Fibroblast of villous mesenchyme (primary cell): ENCODE measurements around the gene NECTIN4. TPM values are rescaled to one million over a fixed set of nuclear protein-coding genes. Genes with fewer than 3 reads are reported as not detected.

ENCODE experiments used
- DNase-seq: peaks from one replicate; pipeline ENCODE4 v3.0.0-alpha.2; 2010; ENCODE audit warnings: low read depth
- H3K4me3 ChIP-seq: 2 replicates; pipeline ENCODE4 v1.5.1; 2011; ENCODE audit warnings: low read depth, mild to moderate bottlenecking, low read length
- total RNA-seq: library from RNA; depleted of rRNA; stranded (reverse); fragments of >200 nt; gene quantifications from 2 replicates; pipeline ENCODE4 v1.2.3, GENCODE V29; 2012
- TF ChIP-seq, protein P1 (sequence below): IDR thresholded peaks from 2 replicates; pipeline ENCODE4 v1.5.1; 2012; ENCODE audit warnings: low read depth, mild to moderate bottlenecking, low read length; ENCODE audit not compliant: insufficient read depth

NECTIN4 gene
- total RNA-seq, 1 donor: 2.6 TPM

DNA sequence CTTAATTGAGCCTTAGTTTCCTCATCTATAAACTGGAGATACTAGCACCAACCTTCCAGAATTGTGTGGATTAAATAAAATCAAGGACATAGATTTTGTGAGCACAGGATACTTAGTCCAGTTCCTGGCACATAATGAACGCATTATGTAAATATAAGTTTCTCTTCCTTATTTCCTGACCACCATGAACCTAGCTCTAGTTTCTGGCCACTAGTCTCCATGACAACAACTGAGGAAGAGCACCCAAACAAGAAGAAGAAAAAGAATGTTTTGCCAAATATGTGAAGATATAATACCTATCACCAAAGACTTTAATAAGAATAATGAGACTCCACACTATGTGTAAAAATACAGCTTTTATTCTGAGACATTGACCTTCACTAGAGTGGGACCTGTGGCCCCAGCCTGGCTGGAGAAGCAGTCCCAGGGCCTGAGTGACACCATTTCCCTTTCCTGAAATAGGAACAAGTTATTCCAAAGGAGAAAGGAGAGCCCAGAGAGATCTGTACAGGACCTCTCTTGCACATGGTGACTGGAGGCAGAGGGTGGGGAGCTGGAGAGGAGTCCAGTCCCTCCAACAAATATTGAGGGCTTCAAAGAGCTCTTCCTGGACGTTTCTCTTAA is 42.6 kb downstream of the NECTIN4 start:
- H3K4me3 ChIP-seq: peak overlapping the region; percentile 96
- TF ChIP-seq, protein P1, sequence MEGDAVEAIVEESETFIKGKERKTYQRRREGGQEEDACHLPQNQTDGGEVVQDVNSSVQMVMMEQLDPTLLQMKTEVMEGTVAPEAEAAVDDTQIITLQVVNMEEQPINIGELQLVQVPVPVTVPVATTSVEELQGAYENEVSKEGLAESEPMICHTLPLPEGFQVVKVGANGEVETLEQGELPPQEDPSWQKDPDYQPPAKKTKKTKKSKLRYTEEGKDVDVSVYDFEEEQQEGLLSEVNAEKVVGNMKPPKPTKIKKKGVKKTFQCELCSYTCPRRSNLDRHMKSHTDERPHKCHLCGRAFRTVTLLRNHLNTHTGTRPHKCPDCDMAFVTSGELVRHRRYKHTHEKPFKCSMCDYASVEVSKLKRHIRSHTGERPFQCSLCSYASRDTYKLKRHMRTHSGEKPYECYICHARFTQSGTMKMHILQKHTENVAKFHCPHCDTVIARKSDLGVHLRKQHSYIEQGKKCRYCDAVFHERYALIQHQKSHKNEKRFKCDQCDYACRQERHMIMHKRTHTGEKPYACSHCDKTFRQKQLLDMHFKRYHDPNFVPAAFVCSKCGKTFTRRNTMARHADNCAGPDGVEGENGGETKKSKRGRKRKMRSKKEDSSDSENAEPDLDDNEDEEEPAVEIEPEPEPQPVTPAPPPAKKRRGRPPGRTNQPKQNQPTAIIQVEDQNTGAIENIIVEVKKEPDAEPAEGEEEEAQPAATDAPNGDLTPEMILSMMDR: no peak
- no peak for DNase-seq

DNA sequence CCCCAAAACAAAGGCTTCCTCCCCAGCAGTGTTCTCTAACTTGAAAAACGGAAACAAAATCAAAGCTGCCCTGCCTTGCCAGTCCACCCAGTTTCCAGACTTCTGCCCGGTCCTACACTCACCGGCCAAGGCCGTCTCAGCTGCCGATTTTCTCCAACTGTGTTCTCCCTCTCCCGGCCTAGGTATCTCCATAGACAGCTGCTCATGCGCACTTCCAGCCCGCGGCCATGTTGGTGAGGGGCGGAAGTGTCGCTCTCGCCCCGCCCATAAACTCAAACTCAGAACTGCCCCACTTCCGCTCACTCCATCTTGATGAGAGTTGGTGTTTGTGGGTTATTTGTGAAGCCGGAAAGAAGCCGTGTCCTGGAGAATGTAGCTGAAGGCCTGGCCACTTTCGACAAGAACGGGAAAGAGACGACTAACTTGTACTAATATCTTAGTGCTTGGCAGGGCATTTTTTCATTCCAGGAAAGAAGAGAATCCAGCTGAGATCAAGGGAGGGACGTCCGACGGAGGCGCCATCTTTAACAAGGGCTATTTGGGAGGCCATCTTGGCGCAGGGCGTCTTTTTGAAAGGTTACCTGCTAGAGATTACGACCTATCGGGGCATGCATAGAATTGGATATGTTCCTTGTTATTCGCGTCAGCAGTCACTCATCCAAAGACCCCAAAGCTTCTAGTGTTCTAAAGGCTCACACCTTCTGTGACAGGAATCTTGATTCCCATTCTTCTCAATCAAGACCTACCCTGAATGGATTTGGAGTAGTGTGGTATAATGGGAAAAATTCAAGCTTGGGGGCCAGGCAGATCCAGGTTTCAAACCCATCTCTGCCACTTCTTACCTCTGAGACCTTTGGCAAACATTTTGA is 43.4 kb downstream of the NECTIN4 start, which contains the start of gene USF1:
Gene USF1 (minus strand): TSS at position 242 of the 869 bp plus-strand sequence. CDS start 2,702 bp downstream, outside the sequence.
- peak; percentile 97 for DNase-seq
- H3K4me3 ChIP-seq: peak within 1 kb of the TSS; percentile 96
- TF ChIP-seq, protein P1: no peak

DNA sequence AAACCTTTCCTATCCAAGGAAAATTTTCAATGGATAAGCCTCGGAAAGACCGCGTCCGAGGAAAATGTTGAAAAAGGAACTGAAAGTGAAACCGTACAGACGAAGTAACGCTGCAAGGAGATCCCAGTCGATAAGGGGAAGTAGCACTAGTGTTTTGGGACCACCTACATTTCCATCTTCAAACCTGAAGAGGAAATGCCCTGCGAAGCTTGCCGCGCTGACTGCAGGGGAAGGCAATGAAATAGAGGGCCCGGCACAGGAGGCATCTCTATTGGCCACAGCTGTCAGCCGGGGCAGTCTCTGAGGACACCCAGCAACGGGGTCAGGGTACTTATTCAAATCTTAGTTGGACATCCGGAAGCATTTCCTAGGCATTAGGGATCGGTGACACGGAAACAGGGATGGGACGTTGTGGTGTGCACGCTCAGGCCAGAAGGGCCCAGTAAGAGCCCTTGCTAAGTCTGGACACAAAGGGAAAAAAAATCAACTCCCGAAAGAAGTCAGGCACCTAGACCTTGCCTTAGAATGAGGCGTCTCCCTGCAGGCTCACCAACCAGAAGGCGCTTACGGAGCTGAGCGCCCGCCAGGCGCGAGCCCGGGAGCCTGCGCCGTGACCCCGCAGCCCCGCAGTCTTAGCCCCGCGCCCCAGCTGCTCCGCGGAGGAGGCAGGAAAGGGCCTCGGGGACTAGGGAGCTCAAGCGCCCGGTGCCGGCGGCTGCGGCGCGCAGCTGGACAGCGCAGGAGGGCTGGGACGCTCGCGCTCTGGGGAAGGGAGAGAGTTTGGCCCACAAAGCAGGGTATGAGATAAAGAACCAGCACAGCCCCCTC is 44.2 kb downstream of the NECTIN4 start:
- TF ChIP-seq, protein P1: no peak
- peak overlapping the region; percentile 96 for H3K4me3 ChIP-seq
- DNase-seq: peak; percentile 78

DNA sequence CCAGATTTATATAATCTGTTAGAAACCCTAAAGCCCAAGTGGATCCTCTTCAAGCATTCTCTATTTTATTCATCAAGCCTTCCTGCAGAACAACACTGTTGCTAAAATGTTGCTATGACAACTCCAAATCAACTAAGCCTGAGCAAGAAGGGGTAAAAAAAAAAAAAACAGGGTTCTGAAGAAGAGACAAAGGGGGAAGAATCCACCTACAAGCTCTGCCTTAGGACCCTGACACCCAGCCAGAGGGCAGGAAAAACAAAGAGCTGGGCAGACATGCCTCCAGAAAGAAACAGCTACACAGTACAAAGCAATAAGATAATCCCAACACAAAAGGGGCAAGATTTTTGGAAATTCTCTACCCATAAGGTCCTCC is 44.8 kb downstream of the NECTIN4 start:
- DNase-seq: no peak
- TF ChIP-seq, protein P1: no peak

DNA sequence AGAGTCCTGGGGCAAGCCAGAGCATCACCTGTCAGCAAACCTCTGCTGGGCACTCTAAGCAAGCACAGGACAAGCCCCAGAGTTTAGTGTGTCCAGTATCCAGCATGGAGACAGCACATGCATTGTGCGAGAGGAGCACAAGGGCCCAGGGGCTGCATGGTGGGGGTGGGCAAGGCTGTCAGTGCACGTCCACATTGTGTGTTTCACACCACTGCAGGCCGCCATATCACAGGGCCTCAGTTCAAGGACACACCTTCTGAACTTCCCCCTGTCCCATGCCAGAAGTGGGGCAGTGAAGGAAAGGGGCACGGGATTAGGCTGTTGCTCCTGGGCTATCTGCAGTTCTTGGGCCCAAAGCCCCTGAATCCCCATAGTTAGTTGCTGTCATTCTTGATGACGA is 49.8 kb downstream of the NECTIN4 start:
- no peak for DNase-seq
- TF ChIP-seq, protein P1: no peak
- H3K4me3 ChIP-seq: no peak overlapping the region

More for the DNA sequence above, 44.8 kb downstream of the NECTIN4 start:
- peak overlapping the region; percentile 96 for H3K4me3 ChIP-seq

DNA sequence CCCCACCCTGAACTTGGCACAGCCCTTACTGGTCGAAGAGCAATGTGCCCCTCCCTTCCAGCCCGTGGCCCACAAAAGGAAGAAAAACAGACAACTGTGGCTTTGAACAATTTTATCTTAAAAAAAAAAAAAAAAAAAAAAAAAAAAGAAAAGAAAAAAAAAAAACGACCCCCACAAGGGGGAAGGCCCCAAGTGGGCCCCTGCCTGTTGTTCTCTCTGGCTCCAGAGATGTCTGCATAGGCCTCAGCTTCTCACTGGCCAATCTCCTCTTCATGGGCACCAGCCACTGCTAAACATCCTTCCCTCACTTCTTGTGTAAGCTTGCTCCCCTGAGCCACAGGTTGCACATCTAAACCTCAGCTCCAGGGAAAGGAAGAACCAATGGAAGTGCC is 50.2 kb downstream of the NECTIN4 start:
- H3K4me3 ChIP-seq: no peak overlapping the region
- DNase-seq: no peak
- TF ChIP-seq, protein P1: no peak
